Left ventricle myocardium inferior (tissue), 1 donor: ENCODE data around the gene SEMA4F. TPM values are rescaled to one million over a fixed set of nuclear protein-coding genes. Genes with fewer than 3 reads are reported as not detected.

Experiments
- DNase-seq: peaks from one replicate; pipeline ENCODE4 v3.0.0-alpha.2; 2020
- H3K27ac ChIP-seq: fragments of 200-600 bp; replicated peaks from 2 replicates; pipeline ENCODE4 v1.8.0; 2021
- H3K27me3 ChIP-seq: fragments of 200-600 bp; 2 replicates; pipeline ENCODE4 v1.8.0; 2021; ENCODE audit warnings: low read depth
- H3K36me3 ChIP-seq: fragments of 200-600 bp; 2 replicates; pipeline ENCODE4 v1.8.0; 2021
- H3K4me1 ChIP-seq: fragments of 200-600 bp; 2 replicates; pipeline ENCODE4 v1.8.0; 2021
- H3K4me3 ChIP-seq: fragments of 200-600 bp; 2 replicates; pipeline ENCODE4 v1.8.0; 2021; ENCODE audit warnings: mild to moderate bottlenecking, moderate library complexity
- H3K9me3 ChIP-seq: fragments of 200-600 bp; replicated peaks from 2 replicates; pipeline ENCODE4 v1.8.0; 2021
- CTCF ChIP-seq: fragments of 200-600 bp; IDR thresholded peaks from 2 replicates; pipeline ENCODE4 v1.8.0; 2021; ENCODE audit warnings: antibody characterized with exemption, mild to moderate bottlenecking, borderline replicate concordance
- intact Hi-C: fragments of 100-400 bp; cut with micrococcal nuclease; formaldehyde crosslinking; loops from one replicate; pipeline ENCODE4 v1.11.0; 2022
- total RNA-seq: library from RNA; stranded (reverse); fragmentation: NEBNext Ultra II Directional; extraction: Animal tissue kit (Norgen Biotek cat#: 25700); gene quantifications from one replicate; pipeline ENCODE4 v1.2.1, GENCODE V29; 2021
- donor health status: DM: no; HTN: yes; CAD: no; lungs with severe emphysema.

Gene SEMA4F
- total RNA-seq, 1 donor from 2014 or later: 2.9 TPM

- Histone ChIP-seq H3K9me3 (no peaks in the 10 kb centered on the region), H3K27me3 (no peaks in the 10 kb centered on the region), H3K4me3 (no peak overlapping the region), H3K27ac (peak overlapping the region; percentile 6), H3K36me3 (no peaks in the 10 kb centered on the region), H3K4me1 (no peaks in the 10 kb centered on the region)
- no peak for DNase-seq
- TF ChIP-seq CTCF: no peak
- intact Hi-C loops: no loop called here
Observed at GRCh38 chr2:74632209-74632938, 21.7 kb upstream of the SEMA4F start.

- Histone ChIP-seq H3K27ac (peak overlapping the region; percentile 6), H3K9me3 (no peaks in the 10 kb centered on the region), H3K4me3 (no peak overlapping the region), H3K36me3 (no peaks in the 10 kb centered on the region), H3K4me1 (no peaks in the 10 kb centered on the region), H3K27me3 (peaks cover 4% of the 10 kb centered on the region)
- intact Hi-C loops: no loop called here
- DNase-seq: no peak
- no peak for TF ChIP-seq CTCF
Observed at GRCh38 chr2:74632939-74633312, 21.1 kb upstream of the SEMA4F start.

- peaks cover 46% of the 10 kb centered on the region for H3K27me3 ChIP-seq
- no peaks in the 10 kb centered on the region for H3K9me3 ChIP-seq
- no peak overlapping the region for H3K4me3 ChIP-seq
- intact Hi-C loops: no loop called here
- no peak for TF ChIP-seq CTCF
- H3K4me1 ChIP-seq: no peaks in the 10 kb centered on the region
- H3K36me3 ChIP-seq: no peaks in the 10 kb centered on the region
- no peak for DNase-seq
- H3K27ac ChIP-seq: no peak overlapping the region
Observed at GRCh38 chr2:74639550-74639949, 14.5 kb upstream of the SEMA4F start.

GRCh38 chr2:74645344-74645743 is 8.7 kb upstream of the SEMA4F start:
- Histone ChIP-seq H3K27me3 (peaks cover 75% of the 10 kb centered on the region), H3K4me3 (no peak overlapping the region), H3K9me3 (no peaks in the 10 kb centered on the region), H3K36me3 (no peaks in the 10 kb centered on the region), H3K4me1 (peaks cover 4% of the 10 kb centered on the region), H3K27ac (no peak overlapping the region)
- intact Hi-C loops: no loop called here
- DNase-seq: no peak
- no peak for TF ChIP-seq CTCF

- no peaks in the 10 kb centered on the region for H3K36me3 ChIP-seq
- peaks cover 71% of the 10 kb centered on the region for H3K27me3 ChIP-seq
- peaks cover 4% of the 10 kb centered on the region for H3K4me1 ChIP-seq
- no peak overlapping the region for H3K27ac ChIP-seq
- intact Hi-C loops: no loop called here
- TF ChIP-seq CTCF: no peak
- DNase-seq: no peak
- H3K4me3 ChIP-seq: no peak overlapping the region
- no peaks in the 10 kb centered on the region for H3K9me3 ChIP-seq
Observed at GRCh38 chr2:74646201-74646600, 7.8 kb upstream of the SEMA4F start.
